ENCODE results near the gene NUP107.

The NUP107 gene

GRCh38 chr12:68739891-68740290, 53.1 kb downstream of the NUP107 start:
- DNase-seq (ENCODE audit: low read depth in 2 of 2), result no peak

GRCh38 chr12:68743356-68743755, 56.6 kb downstream of the NUP107 start:
- no peak for DNase-seq (ENCODE audit: low read depth in 2 of 2)

GRCh38 chr12:68745376-68745903, 58.7 kb downstream of the NUP107 start:
- no peak for DNase-seq (ENCODE audit: low read depth in 2 of 2)

GRCh38 chr12:68745904-68746571, 59.3 kb downstream of the NUP107 start, which contains the start of gene SLC35E3:
SLC35E3 (plus strand) TSS chr12:68746176; CDS start chr12:68746378, 202 bp downstream.
- DNase-seq (ENCODE audit: low read depth in 2 of 2), result peak; percentile 75

GRCh38 chr12:68746572-68747180, 59.9 kb downstream of the NUP107 start:
- no peak for DNase-seq (ENCODE audit: low read depth in 2 of 2)

- DNase-seq (ENCODE audit: low read depth in 2 of 2), result no peak
These were observed 62.7 kb downstream of the NUP107 start for GRCh38 chr12:68749443-68749842.

- no peak for DNase-seq (ENCODE audit: low read depth in 2 of 2)
These were observed 63.1 kb downstream of the NUP107 start for GRCh38 chr12:68749861-68750260.

GRCh38 chr12:68750506-68750905, 63.7 kb downstream of the NUP107 start:
- no peak for DNase-seq (ENCODE audit: low read depth in 2 of 2)

- no peak for DNase-seq (ENCODE audit: low read depth in 2 of 2)
These were observed 68.9 kb downstream of the NUP107 start for GRCh38 chr12:68755536-68756243.

GRCh38 chr12:68759852-68760251, 73.1 kb downstream of the NUP107 start:
- no peak for DNase-seq (ENCODE audit: low read depth in 2 of 2)

GRCh38 chr12:68760806-68761441, 74.1 kb downstream of the NUP107 start:
- DNase-seq (ENCODE audit: low read depth in 2 of 2), result no peak

- DNase-seq (ENCODE audit: low read depth in 2 of 2), result no peak
These were observed 74.6 kb downstream of the NUP107 start for GRCh38 chr12:68761442-68761812.

GRCh38 chr12:68761901-68762630, 75.3 kb downstream of the NUP107 start:
- DNase-seq (ENCODE audit: low read depth in 2 of 2), result no peak

GRCh38 chr12:68762691-68763090, 75.9 kb downstream of the NUP107 start:
- no peak for DNase-seq (ENCODE audit: low read depth in 2 of 2)

GRCh38 chr12:68765696-68766095, 78.9 kb downstream of the NUP107 start:
- DNase-seq (ENCODE audit: low read depth in 2 of 2), result no peak

- no peak for DNase-seq (ENCODE audit: low read depth in 2 of 2)
These were observed 79.9 kb downstream of the NUP107 start for GRCh38 chr12:68766646-68767045.

GRCh38 chr12:68767191-68767590, 80.4 kb downstream of the NUP107 start:
- no peak for DNase-seq (ENCODE audit: low read depth in 2 of 2)

GRCh38 chr12:68768431-68768939, 81.7 kb downstream of the NUP107 start:
- DNase-seq (ENCODE audit: low read depth in 2 of 2), result no peak

- DNase-seq (ENCODE audit: low read depth in 2 of 2), result no peak
These were observed 83.2 kb downstream of the NUP107 start for GRCh38 chr12:68769941-68770340.

- DNase-seq (ENCODE audit: low read depth in 2 of 2), result no peak
These were observed 84.6 kb downstream of the NUP107 start for GRCh38 chr12:68771223-68771925.

GRCh38 chr12:68772714-68773113, 85.9 kb downstream of the NUP107 start:
- no peak for DNase-seq (ENCODE audit: low read depth in 2 of 2)

Data from stimulated activated CD4-positive, alpha-beta T cell treated with anti-CD3 and anti-CD28 coated beads, Interleukin-1b, Interleukin-23, amount 100 ng/mL, for 1 hour (primary cell).